Left hindlimb (tissue), 1 donor: ENCODE results near the gene CRTC3.

Source experiments
- DNase-seq: peaks from one replicate; pipeline ENCODE4 v3.0.0-alpha.2; 2018

Gene CRTC3

DNA sequence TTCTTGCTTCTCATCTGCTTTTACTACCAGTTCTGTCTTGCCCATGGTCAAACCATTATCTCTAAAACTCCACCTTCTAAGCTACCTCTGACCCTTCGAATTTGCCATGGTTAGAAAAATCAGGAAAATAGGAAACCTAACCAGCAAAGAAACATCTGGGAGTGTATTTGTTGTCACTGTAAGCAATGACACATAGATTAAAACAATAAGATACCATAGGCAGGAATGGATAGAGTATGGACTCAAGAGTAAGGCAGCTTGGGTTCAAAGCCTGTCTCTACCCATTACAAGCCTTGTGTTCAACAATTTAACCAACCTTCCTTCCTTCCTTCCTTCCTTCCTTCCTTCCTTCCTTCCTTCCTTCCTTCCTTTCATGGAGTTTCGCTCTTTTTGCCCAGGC is 34.9 kb downstream of the CRTC3 start:
- no peak for DNase-seq

DNA sequence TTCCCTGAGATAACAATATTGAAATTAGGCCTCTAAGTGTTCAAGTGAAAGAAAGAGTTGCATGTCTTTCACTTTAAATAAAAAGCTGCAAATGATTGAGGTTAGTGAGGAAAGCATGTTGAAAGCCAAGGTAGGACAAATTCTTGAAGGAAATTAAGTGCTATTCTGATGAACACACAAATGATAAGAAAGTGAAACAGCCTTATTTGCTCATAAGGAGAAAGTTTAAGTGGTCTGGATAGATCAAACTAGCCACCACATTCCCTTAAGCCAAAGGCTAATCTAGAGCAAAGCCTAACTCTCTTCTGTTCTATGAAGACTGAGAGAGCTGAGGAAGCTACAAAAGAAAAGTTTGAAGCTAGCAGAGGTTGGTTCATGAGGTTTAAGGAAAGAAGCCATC is 36.1 kb downstream of the CRTC3 start:
- no peak for DNase-seq

DNA sequence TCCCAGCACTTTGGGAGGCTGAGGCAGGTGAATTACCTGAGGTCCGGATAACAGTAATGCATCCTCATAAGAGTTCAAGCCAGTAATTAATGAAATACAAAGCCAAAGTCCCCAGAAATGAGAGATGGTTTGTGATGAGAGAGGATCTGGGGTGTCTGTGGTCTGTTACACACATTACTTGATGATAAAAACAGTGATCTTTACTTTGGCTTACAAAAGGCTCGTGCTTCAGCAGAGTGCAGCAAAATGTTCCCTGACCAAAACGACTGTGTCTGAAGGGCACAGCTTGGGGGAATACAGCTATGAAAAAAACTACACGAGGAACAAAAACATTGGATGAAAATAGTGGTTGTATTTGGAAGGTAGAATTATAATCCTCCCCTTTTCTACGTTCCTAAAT is 40.9 kb downstream of the CRTC3 start:
- DNase-seq = no peak

DNA sequence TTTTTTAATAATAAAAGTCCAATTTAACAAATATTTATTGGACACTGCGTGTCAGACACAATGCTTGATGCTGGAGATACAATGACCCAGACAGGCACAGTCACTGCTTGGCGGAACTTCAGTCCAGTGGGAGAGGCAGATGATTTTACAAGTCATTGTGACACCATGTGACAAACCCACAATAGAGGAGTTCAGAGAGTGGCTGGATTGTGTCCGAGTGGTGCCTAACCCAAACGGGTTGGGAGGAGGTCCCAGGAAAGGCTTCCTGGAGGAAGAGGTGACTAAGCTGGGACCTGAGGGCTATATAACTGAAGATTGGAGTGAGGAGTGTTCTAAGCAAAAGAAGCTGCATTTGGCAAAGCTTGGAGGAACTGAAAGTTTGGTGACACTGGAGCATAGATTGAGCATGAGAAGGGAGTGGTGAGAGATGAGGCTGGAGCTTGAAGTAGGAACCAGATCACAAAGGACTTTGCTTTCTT is 41.4 kb downstream of the CRTC3 start:
- DNase-seq = no peak

DNA sequence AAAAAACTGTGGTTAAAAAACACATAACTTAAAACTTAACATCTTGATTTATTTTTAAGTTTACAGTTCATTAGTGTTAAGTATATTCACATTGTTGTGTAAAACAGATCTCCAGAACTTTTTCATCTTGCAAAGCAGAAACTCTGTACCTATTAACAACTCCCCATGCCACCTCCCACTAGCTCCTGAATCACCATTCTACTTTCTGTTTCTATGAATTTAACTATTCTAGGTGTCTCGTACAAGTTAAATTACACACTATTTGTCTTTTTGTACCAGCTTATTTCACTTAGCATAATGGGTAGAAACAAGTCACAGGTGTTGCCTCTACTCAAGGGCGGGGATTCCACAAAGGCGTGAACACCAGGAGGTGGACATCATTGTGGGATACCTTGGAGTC is 43.2 kb downstream of the CRTC3 start:
- no peak for DNase-seq

DNA sequence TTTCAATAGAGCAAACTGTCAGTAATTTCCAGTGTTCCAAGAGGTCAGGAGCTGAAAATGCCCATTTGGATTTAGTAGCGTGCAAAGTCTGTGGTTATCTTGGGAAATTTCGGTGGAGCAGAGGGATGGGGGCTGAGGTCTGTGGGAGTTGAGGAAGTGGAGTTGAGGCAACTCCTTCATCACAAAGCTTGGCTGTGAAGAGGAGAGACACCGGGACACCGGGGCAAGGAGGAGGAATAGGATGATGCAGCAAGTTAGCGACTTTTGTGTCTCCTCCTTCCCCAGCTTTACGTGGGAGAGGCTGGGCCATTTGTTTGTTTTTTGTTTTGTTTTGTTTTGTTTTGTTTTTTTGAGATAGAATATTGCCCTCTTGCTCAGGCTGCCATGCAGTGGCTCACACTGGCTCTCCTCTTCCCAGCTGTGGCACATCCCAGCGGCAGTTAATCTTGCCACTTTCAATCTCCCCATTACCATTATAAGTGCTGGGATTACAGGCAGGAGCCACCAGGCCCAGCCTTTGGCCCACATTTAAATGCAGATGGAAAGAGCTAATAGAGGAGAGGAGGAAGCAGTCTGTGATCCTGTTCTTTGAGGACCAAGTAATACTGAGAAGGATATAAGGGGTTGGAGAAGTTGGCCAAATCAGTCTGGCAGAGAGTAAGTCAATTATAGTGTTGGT is 47.1 kb downstream of the CRTC3 start:
- DNase-seq = no peak

DNA sequence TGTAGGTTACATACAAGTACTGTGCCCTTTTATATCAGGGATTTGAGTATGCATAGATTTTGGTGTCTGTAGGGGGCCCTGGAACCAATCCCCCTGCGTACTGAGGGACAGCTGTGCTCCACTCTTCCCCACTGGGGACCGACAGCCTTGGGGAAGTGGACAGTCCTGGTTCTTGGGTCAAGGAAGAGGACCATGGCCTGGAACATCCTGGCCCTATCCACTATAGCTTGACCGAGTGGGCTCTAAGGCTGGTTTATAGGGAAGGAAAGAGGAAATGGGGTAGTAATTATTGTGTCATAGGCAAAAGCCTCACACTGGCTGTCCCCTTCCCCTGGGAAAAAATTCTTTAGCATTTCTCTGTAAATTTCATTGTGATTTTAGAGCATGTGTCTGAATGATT is 49.5 kb downstream of the CRTC3 start:
- no peak for DNase-seq

DNA sequence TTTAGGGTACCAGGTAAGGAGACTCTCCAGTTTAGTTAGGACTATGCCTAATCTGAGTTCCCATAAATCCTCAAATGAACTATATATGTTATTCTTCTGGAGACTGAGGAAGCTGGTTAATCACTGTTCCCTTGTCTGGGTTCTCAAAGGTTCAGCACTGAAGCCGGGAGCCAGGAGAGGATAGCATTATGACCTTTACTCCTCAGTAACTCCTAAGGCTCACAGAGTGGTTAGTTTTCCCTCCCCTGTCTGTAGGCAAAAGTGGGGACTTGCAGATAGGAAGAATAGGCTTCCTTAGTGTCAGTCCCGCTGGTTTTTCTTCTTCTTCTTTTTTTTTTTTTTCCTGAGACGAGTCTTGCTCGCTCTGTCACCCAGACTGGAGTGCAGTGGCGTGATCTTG is 50.4 kb downstream of the CRTC3 start:
- no peak for DNase-seq

DNA sequence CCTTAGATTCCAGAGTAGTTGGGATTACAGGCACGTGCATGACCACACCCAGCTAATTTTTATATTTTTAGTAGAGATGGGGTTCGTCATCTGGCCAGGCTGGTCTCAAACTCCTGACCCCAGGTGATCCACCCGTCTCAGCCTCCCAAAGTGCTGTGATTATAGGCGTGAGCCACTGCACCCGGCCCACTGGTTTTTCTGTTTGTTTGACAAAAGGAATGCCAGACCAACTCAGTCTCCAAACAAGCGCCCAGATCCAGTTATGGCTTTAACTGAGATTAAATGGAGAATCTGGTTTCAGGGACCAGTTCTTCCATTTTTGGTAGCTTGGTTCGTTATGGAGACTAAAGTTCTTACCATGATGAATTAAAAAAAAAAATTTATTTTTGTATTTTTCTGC is 50.8 kb downstream of the CRTC3 start:
- DNase-seq = no peak

DNA sequence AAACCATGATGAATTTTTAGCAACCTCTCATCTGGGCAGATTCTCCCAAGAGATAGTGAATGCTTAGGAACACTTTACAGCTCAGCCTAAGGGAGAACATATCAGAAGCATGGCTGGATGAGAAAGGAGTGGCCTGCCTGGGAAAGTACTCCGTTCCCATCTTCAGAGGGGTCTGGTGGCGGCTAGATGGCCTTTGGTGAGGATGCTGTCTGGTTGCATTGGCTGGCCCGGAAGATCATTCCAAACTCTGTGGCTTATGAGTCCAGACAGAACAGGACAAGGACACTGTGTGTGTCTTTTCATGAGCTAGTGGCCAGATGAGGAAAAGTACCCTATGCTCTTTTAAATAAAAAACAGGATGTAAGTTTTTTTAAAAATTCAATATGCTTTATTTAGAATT is 51.2 kb downstream of the CRTC3 start:
- DNase-seq = no peak

DNA sequence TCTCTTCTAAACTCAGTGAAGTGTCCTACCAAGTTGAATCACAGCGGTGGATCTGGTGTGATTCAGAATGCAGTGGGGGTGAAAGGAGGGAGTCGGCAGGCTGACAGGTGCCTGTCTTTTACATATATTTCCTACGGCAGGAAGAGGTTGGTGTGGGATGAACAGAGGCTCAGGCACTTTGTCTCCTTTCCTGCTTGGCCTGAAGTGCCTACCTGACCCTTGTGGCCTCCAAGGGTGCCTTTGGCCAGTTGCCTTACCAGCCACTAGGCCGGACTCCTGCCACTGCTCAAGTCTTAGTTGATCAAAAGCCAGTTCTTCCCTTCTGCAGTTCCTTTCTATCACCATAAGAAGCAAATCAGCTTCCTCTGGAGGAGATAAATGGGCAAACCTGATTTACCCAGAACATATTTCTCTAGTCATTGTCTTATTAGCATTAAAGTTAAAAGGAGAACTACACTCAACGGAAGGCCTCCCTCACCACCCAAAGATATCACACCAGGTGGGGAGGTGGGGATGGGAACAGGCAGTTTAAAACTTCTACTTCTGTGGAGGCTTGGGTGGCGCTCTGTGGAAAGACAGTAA is 52.1 kb downstream of the CRTC3 start:
- DNase-seq = no peak

DNA sequence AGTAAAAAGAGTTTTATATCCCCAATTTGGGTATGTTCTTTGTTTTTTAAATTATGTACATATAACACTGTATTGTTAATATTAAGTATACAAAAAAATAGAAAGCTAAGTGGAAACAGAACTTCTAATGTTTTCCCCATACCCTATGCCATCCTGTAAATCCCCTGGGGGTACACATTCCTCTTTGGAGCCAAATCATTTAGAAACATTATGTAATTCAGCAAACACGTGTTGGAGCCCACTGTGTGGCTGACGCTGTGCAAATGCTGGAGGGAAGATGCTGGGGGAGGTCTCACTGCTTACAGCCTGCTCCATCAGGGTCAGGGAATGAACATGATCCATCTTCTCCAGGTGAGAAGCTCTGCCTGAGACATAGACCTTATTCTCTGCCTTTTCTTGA is 52.8 kb downstream of the CRTC3 start:
- DNase-seq = no peak

DNA sequence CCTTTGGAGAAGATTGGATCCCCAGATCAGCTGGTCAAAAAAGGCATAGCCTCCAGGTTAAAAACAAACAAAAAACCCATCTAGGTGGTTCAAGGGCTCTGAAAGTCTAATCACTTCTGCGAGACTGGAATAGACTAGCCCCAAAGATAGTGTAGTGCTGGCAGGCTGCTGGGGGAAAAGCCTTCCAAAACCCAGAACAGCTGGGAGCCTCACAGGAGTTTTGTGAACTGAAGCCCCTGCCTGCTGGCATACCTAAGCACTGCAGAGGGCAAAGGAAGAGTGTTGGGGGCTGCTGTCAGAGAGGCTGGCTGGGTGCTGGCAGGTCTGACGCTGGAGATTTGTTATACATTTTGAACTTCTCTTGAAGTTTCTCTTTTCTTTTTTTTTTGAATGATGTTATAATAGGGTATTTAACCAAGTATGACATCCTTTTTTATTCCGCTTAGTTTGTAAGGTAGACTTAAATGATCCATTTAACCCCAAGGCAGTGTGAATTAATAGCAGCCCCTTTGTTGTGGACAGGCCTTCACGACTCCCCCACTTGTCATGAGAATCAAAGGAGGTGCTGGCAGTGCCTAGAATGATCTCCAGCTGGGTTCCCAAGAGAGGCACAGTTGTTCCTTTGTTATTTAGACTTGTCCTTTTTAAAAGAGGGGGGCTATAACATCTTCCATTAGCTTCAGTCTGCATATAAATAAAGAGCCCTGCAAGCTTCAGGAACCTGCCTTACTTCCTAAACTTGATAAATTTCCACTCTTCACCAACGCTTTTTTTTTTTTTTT is 53.9 kb downstream of the CRTC3 start:
- DNase-seq = no peak

DNA sequence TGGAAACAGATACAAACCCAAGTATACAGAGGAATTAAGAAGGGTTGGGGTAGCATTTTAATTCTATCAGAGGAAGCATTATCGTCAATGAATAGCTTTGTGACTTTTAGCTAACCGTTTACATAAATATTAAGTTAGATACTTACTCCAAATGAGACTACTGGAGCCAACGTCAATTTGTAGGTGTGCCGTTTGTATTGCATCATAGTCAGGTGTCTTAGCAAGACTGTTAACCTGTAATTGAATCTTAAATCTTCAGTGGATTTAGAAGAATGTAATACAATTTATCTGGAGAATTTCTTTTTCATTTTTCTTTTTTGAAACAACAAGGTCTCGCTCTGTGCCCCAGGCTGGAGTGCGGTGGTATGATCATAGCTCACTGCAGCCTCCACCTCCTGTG is 55.1 kb downstream of the CRTC3 start:
- DNase-seq = no peak

DNA sequence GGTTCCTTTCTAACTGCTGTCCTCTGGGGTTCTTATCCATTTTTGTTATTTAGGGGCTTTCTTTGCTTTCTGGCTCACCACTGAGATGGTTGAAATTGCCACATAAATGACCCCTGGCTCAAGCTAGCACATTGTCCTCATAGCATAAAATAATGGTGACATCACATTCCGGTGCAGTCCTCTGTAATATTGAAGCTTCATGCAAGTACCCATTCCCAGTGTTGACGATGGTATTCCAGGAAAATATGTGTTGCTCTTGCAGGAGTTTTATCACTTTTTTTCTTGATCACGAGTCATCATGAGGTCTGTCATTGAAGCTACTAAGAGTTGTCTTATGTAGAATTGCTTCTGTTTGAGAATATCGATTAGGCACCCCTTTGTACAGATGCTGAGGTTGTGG is 56.1 kb downstream of the CRTC3 start:
- no peak for DNase-seq

DNA sequence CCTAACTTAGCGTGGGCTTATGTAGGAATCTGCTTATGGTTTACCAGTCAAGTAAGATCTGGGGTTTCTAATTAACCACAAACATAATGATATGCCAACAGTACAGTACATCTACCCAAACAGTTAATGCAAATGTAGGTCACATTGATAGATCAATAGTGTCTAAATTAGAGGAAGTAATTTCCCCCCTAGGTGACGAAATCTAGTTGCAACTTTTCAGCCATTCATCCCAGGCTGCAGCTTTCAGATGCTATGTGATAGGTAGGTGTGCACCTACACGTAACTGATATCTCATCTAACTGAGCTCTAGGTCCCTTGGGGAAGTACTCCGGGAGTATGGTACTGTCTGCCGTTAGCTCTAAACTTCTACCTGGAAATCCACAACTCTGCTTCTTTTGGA is 57.2 kb downstream of the CRTC3 start:
- no peak for DNase-seq

DNA sequence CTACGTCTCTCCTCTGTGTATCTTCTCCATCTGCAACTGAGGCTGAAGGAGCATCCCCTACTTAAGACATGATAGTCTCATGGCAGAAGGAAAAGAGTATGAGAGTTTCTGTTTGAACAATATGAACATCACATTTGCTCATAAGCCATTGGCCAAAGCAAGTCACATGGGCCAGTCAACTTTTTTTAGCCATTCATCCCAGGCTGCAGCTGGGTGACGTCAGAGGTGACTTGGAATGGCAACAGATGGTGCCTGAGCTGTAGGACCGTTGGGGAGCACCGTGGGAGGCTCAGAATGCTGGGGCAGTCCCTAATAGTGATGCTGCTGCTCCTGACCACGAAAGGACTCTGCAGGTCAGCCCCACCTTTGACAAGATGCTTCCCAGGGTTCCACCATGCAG is 58.7 kb downstream of the CRTC3 start:
- DNase-seq = no peak

DNA sequence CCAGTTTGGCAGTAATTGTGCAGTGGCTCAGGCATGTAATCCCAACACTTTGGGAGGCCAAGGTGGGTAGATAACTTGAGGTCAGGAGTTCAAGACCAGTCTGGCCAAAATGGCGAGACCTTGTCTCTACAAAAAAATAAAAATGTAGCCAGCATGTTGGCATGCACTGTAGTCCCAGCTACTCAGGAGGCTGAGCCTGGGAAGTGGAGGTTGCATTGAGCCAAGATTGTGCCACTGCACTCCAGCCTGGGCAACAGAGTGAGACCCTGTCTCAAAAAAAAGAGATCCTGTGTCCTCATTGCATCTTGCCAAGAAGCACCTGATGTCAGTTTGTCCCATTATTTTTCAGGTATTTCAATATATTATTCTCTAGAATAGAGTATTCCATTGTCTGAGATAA is 61.8 kb downstream of the CRTC3 start:
- no peak for DNase-seq

DNA sequence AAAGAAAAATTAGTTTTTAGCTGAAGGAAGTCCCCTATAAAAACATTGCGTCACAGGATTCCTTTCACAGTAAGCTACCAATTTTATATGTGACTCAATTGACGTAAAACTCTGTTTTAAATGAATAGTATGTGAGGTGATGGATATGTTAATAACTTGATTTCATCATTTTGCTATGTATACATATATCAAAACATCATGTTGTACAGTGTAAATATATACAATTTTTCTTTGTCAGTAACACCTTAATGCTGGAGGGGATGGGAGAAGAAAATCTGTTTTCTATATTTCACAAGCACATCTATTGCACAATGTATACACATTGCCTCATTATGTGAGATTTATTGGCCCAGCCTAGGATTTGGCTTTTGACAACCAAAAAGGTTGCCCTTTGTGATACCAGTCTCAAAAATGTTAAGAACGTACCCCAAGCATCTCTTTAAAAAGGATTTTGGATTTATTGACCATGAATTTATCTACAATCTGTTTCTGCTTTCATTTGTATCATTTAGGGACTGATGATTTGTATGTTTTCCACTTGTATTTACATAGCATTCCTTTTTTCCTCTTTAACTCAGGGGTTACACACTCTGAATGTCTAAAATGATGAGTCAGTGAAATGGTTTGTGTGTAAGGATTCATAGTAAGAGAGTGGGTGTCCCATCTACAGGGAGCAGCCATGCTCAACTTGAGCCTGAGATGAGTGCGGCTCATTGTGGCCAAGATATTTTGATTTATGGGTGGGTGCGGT is 62.6 kb downstream of the CRTC3 start:
- no peak for DNase-seq

DNA sequence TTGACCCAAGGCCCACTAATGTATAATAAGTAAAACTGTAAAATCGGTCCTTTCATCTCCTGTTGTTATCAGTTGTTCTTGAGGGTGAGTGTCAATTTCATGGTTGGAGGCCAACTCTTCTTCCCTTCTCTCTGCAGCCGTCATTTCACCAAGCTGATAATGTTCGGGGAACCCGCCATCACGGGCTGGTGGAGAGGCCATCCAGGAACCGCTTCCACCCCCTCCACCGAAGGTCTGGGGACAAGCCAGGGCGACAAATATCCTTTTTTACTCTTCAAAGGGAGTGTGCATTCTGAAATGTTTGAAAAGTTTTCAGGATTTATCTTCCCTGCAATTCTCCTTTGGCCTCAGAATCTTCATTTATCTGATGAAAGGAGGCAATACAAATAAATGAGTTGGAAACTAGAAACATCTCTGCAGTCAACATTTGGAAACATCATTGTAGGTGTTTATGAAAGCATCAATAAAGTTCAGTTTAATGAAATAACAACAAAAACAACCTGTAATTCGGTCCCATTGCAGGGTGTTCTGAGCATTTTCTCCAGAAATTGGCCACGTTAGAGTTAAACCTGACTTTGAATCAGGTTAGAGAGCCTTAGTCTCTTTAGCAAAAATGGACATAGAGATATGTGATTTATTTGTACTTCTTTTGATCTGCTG is 63.9 kb downstream of the CRTC3 start:
- DNase-seq = no peak

DNA sequence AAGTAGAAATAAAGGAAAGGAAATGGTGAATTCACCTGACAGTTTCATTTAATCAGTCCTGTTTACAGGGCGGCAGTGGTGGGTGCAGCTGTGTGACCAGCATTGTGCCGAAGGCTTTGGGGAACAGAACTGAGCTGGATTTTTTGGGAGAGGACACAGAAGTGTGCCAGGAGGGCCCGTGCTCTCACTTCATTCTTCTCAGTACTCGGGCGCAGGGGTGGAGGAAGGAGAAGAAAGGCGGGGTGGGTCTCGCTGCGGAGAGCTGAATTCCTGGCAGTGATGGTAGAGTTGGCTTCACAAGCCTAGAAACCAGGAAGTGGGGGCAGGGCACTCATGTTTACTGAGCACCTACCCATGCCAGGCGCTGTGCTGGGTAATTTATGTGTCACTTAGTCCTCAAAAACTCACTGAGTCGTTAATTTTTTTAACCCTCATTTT is 64.6 kb downstream of the CRTC3 start:
- no peak for DNase-seq

DNA sequence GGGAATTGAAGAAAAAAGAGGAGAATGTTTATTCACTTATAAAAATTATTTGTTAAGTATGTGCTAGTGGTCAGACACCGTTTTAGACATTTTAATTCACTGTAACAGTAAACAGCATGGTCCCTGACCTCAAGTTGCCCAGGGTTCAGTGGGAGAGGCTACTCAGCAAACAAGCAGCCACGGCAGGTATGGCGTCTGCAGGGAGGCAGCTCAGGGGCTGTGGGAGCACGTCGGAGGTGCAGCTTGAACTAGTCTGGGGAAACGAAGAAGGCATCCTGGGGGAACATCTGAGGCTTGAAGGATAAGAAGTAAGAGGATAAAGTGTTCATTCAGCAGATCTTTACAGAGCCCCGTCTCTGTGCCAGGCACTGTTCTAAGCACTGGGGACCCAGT is 66.0 kb downstream of the CRTC3 start:
- DNase-seq = no peak

DNA sequence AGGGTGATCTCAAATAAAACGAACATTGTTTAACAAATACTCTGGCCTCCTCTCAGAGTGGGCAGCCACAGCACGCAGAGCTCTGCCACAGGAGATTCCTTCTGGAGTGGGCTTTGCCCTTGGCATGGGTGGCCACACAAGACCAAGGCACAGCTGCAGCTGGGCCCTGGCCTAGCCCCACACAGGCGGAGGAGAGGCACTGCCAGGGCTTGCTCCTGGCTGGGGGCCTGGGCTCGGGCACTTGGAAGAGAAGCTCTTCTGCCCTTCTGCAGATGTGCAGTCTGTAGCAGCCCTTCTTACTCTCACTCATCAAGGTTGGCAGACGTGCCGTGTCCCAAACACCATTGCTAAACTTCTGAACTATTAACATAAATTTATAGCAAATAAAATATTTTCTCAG is 67.2 kb downstream of the CRTC3 start:
- DNase-seq = no peak
